ENCODE results near the gene PPARG. TPM values are rescaled to one million over a fixed set of nuclear protein-coding genes. Genes with fewer than 3 reads are reported as not detected.

PPARG gene
- polyA plus RNA-seq, 1 of the 3 experiments (the other 2 are of a cell fraction) = 2.8 TPM

GRCh38 chr3:12369598-12369997 is 80.7 kb downstream of the PPARG start:
- H4K20me1 ChIP-seq (ENCODE audit: insufficient read depth) = no peaks in the 10 kb centered on the region
- no peak overlapping the region for H3K9ac ChIP-seq
- no peak overlapping the region for H3K4me2 ChIP-seq
- no peaks in the 10 kb centered on the region for H3F3A ChIP-seq (replicated peaks; ENCODE audit: insufficient read depth)
- no peaks in the 10 kb centered on the region for H3K9me2 ChIP-seq
- TF ChIP-seq POLR2AphosphoS5 (IDR thresholded peaks at IDR 0.05; ENCODE audit: low read depth, low read length) (no peak), PBX3 (IDR thresholded peaks at IDR 0.05) (no peak)
- H3K4me1 ChIP-seq (ENCODE audit: control insufficient read depth in 1 of 2, insufficient read depth in 2 of 2, low read depth in 1 of 2, low read length in 1 of 2) = peaks cover 0 to 2% of the 10 kb centered on the region in 2 experiments; a peak in 1 of 4 replicates
- H3K4me3 ChIP-seq (ENCODE audit: low read depth in 2 of 2, low read length in 1 of 2) = no peak overlapping the region
- no peak for DNase-seq
- H3K79me2 ChIP-seq (ENCODE audit: insufficient read depth) = no peaks in the 10 kb centered on the region
- 95% methylated on average over 1 of the region's 1 CpG for WGBS (ENCODE audit: low lambda C conversion rate)
- H2AFZ ChIP-seq (ENCODE audit: low read depth) = no peak overlapping the region
- no peaks in the 10 kb centered on the region for H3K36me3 ChIP-seq (replicated peaks in 1 of 2; ENCODE audit: control insufficient read depth in 1 of 2, insufficient read depth in 2 of 2, low read length in 1 of 2)
- no peak overlapping the region for H3K27ac ChIP-seq (ENCODE audit: low read depth in 2 of 2, low read length in 1 of 2)
- H3K9me3 ChIP-seq = 0 out of 2 replicates have a peak, but pooled peaks cover 5% of the 10 kb centered on the region
- no peaks in the 10 kb centered on the region for H3K27me3 ChIP-seq (ENCODE audit: insufficient read depth)
- CTCF ChIA-PET = no interaction called here
- POLR2A ChIA-PET = no interaction called here

GRCh38 chr3:12370758-12371157 is 81.9 kb downstream of the PPARG start:
- H3K27me3 ChIP-seq (ENCODE audit: insufficient read depth) = no peaks in the 10 kb centered on the region
- ChIA-PET POLR2A (no interaction called here), CTCF (interaction anchor here (1.0 kb wide), 1 partner anchor 23 kb away, joined by 3 read pairs; no protein-coding TSS in a partner anchor)
- no peak for TF ChIP-seq CHD2 (IDR thresholded peaks at IDR 0.05; ENCODE audit: low read length, partially characterized antibody)
- TF ChIP-seq TCF12 (IDR thresholded peaks at IDR 0.05) = no peak
- no peak overlapping the region for H3K4me2 ChIP-seq
- no peaks in the 10 kb centered on the region for H3K36me3 ChIP-seq (replicated peaks in 1 of 2; ENCODE audit: control insufficient read depth in 1 of 2, insufficient read depth in 2 of 2, low read length in 1 of 2)
- H3K27ac ChIP-seq (ENCODE audit: low read depth in 2 of 2, low read length in 1 of 2) = no peak overlapping the region
- peak; percentile 2 for DNase-seq
- 0 out of 2 replicates have a peak, but pooled peaks cover 5% of the 10 kb centered on the region for H3K9me3 ChIP-seq
- no peaks in the 10 kb centered on the region for H4K20me1 ChIP-seq (ENCODE audit: insufficient read depth)
- WGBS (ENCODE audit: low lambda C conversion rate) = 85% methylated on average over 2 of the region's 2 CpGs
- H3K4me3 ChIP-seq (ENCODE audit: low read depth in 2 of 2, low read length in 1 of 2) = no peak overlapping the region
- H3K4me1 ChIP-seq (ENCODE audit: control insufficient read depth in 1 of 2, insufficient read depth in 2 of 2, low read depth in 1 of 2, low read length in 1 of 2) = peaks cover 0 to 2% of the 10 kb centered on the region in 2 experiments; a peak in 1 of 4 replicates
- no peaks in the 10 kb centered on the region for H3K9me2 ChIP-seq
- H3K9ac ChIP-seq = no peak overlapping the region
- no peaks in the 10 kb centered on the region for H3F3A ChIP-seq (replicated peaks; ENCODE audit: insufficient read depth)
- H2AFZ ChIP-seq (ENCODE audit: low read depth) = no peak overlapping the region
- H3K79me2 ChIP-seq (ENCODE audit: insufficient read depth) = no peaks in the 10 kb centered on the region

- Histone ChIP-seq H3K79me2 (ENCODE audit: insufficient read depth) (no peaks in the 10 kb centered on the region), H3K4me2 (no peak overlapping the region), H4K20me1 (ENCODE audit: insufficient read depth) (no peaks in the 10 kb centered on the region), H3F3A (replicated peaks; ENCODE audit: insufficient read depth) (no peaks in the 10 kb centered on the region), H3K4me1 (ENCODE audit: control insufficient read depth in 1 of 2, insufficient read depth in 2 of 2, low read depth in 1 of 2, low read length in 1 of 2) (peaks cover 0 to 2% of the 10 kb centered on the region in 2 experiments; a peak in 1 of 4 replicates), H3K9me2 (no peaks in the 10 kb centered on the region), H3K9me3 (0 out of 2 replicates have a peak, but pooled peaks cover 1% of the 10 kb centered on the region), H3K4me3 (ENCODE audit: low read depth in 2 of 2, low read length in 1 of 2) (no peak overlapping the region), H3K36me3 (replicated peaks in 1 of 2; ENCODE audit: control insufficient read depth in 1 of 2, insufficient read depth in 2 of 2, low read length in 1 of 2) (no peaks in the 10 kb centered on the region), H2AFZ (ENCODE audit: low read depth) (no peak overlapping the region), H3K27ac (ENCODE audit: low read depth in 2 of 2, low read length in 1 of 2) (no peak overlapping the region), H3K27me3 (ENCODE audit: insufficient read depth) (no peaks in the 10 kb centered on the region), H3K9ac (no peak overlapping the region)
- DNase-seq = peak; percentile 1
- TF ChIP-seq POLR2AphosphoS5 (IDR thresholded peaks at IDR 0.05; ENCODE audit: low read depth, low read length) = no peak
- TF ChIP-seq EP300 (IDR thresholded peaks at IDR 0.05; ENCODE audit: borderline replicate concordance in 1 of 2, low read depth in 1 of 2, low read length in 1 of 2) = no peak
- TF ChIP-seq ELF1 (IDR thresholded peaks at IDR 0.05) = no peak
- no peak for TF ChIP-seq NFIC (IDR thresholded peaks at IDR 0.05; ENCODE audit: borderline replicate concordance)
- TF ChIP-seq IRF3 (IDR thresholded peaks at IDR 0.05; ENCODE audit: low read depth, low read length) = no peak
- TF ChIP-seq MAX (IDR thresholded peaks at IDR 0.05; ENCODE audit: low read depth) = no peak
- no peak for TF ChIP-seq FOXJ3 (CRISPR knock-in tag; IDR thresholded peaks at IDR 0.05)
- TF ChIP-seq RCOR1 (IDR thresholded peaks at IDR 0.05; ENCODE audit: low read length) = no peak
- 86% methylated on average over 6 of the region's 6 CpGs for WGBS (ENCODE audit: low lambda C conversion rate)
- ChIA-PET POLR2A (no interaction called here), CTCF (interaction anchor here (1.2 kb wide), 1 partner anchor 236 kb away, joined by 3 read pairs; no protein-coding TSS in a partner anchor)
These were observed 82.8 kb downstream of the PPARG start for GRCh38 chr3:12371525-12372140.

Data from SK-N-SH (cell line).